Activated CD4-positive, CD25-positive, alpha-beta regulatory T cell treated with anti-CD3 and anti-CD28 coated beads, Interleukin-2, amount 50 U/mL, for 16 hours (primary cell): ENCODE measurements around the gene AP2A2.
"Not testable (repeated sequence)": the region's sequence is repeated elsewhere in the genome, so short reads cannot be mapped to it uniquely, and the experiment has no call there.

ENCODE experiments used
- DNase-seq: peaks from one replicate; pipeline ENCODE4 v3.0.0-alpha.2; 2020; ENCODE audit warnings: low read depth, low spot score

AP2A2 gene

GRCh38 chr11:954392-955153, 28.9 kb downstream of the AP2A2 start:
- DNase-seq, result no peak

- DNase-seq, result no peak
Measured at GRCh38 chr11:955154-956063, 29.7 kb downstream of the AP2A2 start.

- no peak for DNase-seq
Measured at GRCh38 chr11:957212-957920, 31.7 kb downstream of the AP2A2 start.

- DNase-seq, result no peak
Measured at GRCh38 chr11:958101-958500, 32.4 kb downstream of the AP2A2 start.

- no peak for DNase-seq
Measured at GRCh38 chr11:959027-959426, 33.4 kb downstream of the AP2A2 start.

- no peak for DNase-seq
Measured at GRCh38 chr11:959608-960007, 33.9 kb downstream of the AP2A2 start.

- DNase-seq, result not testable (repeated sequence)
Measured at GRCh38 chr11:961310-961920, 35.7 kb downstream of the AP2A2 start.

GRCh38 chr11:961921-962320, 36.3 kb downstream of the AP2A2 start:
- DNase-seq, result no peak

GRCh38 chr11:962688-963087, 37.0 kb downstream of the AP2A2 start:
- DNase-seq, result no peak

GRCh38 chr11:963852-964251, 38.2 kb downstream of the AP2A2 start:
- no peak for DNase-seq

GRCh38 chr11:965206-965775, 39.6 kb downstream of the AP2A2 start:
- no peak for DNase-seq

GRCh38 chr11:967995-968751, 42.5 kb downstream of the AP2A2 start:
- no peak for DNase-seq

GRCh38 chr11:968822-969221, 43.2 kb downstream of the AP2A2 start:
- no peak for DNase-seq

GRCh38 chr11:969651-970205, 44.1 kb downstream of the AP2A2 start:
- DNase-seq, result no peak

- DNase-seq, result no peak
Measured at GRCh38 chr11:970319-970871, 44.7 kb downstream of the AP2A2 start.

GRCh38 chr11:971092-971690, 45.5 kb downstream of the AP2A2 start:
- DNase-seq, result no peak

GRCh38 chr11:971731-972365, 46.2 kb downstream of the AP2A2 start:
- DNase-seq, result no peak

- no peak for DNase-seq
Measured at GRCh38 chr11:972523-973211, 47.0 kb downstream of the AP2A2 start.
